ENCODE measurements around the gene DIAPH3. TPM values are rescaled to one million over a fixed set of nuclear protein-coding genes. Genes with fewer than 3 reads are reported as not detected.

Gene DIAPH3
- total RNA-seq, 6 experiments from 2014 or later: 18.4 to 38.5 (median 37.5) TPM

DNA sequence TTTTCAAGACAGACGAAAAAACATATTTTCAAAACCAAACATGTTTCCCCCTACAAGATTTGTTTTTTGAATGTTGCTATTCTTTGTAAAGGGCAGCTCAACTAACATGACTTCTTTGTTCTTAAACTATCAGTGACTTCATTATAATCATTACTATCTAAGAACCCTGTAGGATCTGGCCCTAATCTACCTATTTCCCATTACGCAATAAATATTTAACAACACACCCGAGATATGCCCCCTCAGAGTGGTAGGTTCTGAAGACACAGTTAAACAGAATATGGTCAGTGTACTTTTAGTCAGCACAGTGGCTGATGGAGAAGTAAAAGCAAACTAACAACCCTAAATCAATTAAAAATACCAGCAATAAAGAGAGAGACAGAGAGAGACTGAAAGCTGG, 186.9 kb downstream of the DIAPH3 start:
- TF ChIP-seq, protein P1, sequence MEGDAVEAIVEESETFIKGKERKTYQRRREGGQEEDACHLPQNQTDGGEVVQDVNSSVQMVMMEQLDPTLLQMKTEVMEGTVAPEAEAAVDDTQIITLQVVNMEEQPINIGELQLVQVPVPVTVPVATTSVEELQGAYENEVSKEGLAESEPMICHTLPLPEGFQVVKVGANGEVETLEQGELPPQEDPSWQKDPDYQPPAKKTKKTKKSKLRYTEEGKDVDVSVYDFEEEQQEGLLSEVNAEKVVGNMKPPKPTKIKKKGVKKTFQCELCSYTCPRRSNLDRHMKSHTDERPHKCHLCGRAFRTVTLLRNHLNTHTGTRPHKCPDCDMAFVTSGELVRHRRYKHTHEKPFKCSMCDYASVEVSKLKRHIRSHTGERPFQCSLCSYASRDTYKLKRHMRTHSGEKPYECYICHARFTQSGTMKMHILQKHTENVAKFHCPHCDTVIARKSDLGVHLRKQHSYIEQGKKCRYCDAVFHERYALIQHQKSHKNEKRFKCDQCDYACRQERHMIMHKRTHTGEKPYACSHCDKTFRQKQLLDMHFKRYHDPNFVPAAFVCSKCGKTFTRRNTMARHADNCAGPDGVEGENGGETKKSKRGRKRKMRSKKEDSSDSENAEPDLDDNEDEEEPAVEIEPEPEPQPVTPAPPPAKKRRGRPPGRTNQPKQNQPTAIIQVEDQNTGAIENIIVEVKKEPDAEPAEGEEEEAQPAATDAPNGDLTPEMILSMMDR (IDR thresholded peaks at IDR 0.05): no peak
- no peaks in the 10 kb centered on the region for H3K9me3 Mint-ChIP-seq
- no peaks in the 10 kb centered on the region; the same call in 1 of the 2 replicates for H3K36me3 Mint-ChIP-seq (ENCODE audit: low read depth)
- no peaks in the 10 kb centered on the region for H3K27me3 Mint-ChIP-seq (ENCODE audit: insufficient read depth)
- DNase-seq: no peak
- H3K4me3 Mint-ChIP-seq: no peak overlapping the region
- peaks cover 6% of the 10 kb centered on the region; the same call in 1 of the 2 replicates for H3K4me1 Mint-ChIP-seq (ENCODE audit: low read depth)
- H3K27ac Mint-ChIP-seq: no peak overlapping the region

DNA sequence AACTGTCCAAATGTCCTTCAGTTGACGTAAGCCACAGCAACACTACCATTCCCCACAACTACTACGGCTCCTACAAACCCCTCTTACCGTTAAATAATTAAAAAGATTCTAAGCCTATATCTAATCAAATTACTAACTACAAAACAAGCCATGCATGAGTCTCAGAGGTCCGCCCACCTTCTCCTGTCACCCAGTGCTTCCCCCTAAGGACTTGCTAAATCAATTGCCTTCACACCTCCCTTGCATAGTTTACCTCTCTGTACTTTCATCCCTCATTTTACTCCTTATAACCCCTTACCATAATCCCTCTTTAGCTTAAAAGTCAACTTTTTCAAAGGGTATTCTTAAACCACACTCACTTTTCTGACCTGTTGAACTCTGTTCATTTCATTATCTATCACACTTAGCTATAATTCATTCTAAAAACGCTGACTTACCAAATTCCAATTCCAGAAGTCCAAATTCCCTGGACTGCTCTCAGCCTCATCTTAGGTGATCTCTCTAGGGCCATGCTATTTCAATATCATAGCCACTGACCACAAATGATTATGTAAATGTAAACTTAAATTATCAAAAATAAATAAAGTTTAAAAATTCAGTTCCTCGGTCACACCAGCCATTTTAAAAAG, 187.8 kb downstream of the DIAPH3 start:
- no peak for DNase-seq
- Mint-ChIP-seq H3K4me1 (ENCODE audit: low read depth) (peaks cover 6% of the 10 kb centered on the region; the same call in 1 of the 2 replicates), H3K4me3 (no peak overlapping the region), H3K36me3 (ENCODE audit: low read depth) (no peaks in the 10 kb centered on the region; the same call in 1 of the 2 replicates), H3K27me3 (ENCODE audit: insufficient read depth) (no peaks in the 10 kb centered on the region), H3K27ac (no peak overlapping the region), H3K9me3 (no peaks in the 10 kb centered on the region)
- TF ChIP-seq, protein P1 (IDR thresholded peaks at IDR 0.05): no peak

DNA sequence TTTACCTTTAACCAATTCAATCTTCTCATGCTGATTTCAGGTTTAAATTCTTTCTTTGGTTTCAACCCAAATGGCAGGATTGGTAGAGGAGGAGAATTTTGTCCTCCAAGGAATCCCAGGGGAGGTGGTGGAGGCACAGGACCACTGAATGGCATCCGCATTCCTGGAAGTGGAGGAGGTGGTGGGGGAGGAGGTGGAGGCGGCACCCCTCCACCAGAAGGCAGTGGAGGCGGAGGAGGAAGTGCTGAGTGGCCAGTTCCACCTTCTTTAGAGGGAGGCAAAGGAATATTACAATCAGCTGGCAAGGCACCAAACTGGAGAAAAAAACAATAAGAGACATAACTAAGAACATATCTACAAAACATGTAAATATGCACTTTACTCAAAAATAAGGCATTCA, 192.9 kb downstream of the DIAPH3 start:
- no peak for DNase-seq
- Mint-ChIP-seq H3K9me3 (no peaks in the 10 kb centered on the region), H3K27ac (no peak overlapping the region), H3K27me3 (ENCODE audit: insufficient read depth) (no peaks in the 10 kb centered on the region), H3K36me3 (ENCODE audit: low read depth) (peaks cover 5% of the 10 kb centered on the region), H3K4me1 (ENCODE audit: low read depth) (no peaks in the 10 kb centered on the region), H3K4me3 (no peak overlapping the region)
- TF ChIP-seq, protein P1 (IDR thresholded peaks at IDR 0.05): no peak

DNA sequence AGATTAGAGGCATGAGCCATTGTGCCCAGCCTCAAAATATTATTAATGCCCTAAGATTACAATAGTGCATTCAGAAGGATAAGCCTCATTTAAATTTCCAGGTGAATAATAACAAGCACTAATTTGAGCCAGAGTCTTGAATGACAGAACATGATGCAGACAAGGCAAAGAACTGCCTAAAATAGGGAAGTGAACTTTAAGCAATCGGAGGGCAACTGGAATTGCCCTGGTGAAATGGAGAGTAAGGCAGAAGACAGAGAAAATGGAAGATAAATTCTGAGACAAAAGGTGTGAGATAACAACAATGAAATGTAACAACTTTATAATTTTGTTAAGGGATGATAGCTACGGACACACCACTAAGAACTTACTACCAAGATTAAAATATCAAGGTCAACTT, 199.9 kb downstream of the DIAPH3 start:
- DNase-seq: no peak
- Mint-ChIP-seq H3K27me3 (ENCODE audit: insufficient read depth) (peaks cover 1% of the 10 kb centered on the region; the same call in 1 of the 2 replicates), H3K4me1 (ENCODE audit: low read depth) (peaks cover 6% of the 10 kb centered on the region; the same call in 1 of the 2 replicates), H3K27ac (no peak overlapping the region), H3K4me3 (no peak overlapping the region), H3K9me3 (no peaks in the 10 kb centered on the region), H3K36me3 (ENCODE audit: low read depth) (peaks cover 10% of the 10 kb centered on the region)
- TF ChIP-seq, protein P1 (IDR thresholded peaks at IDR 0.05): no peak

DNA sequence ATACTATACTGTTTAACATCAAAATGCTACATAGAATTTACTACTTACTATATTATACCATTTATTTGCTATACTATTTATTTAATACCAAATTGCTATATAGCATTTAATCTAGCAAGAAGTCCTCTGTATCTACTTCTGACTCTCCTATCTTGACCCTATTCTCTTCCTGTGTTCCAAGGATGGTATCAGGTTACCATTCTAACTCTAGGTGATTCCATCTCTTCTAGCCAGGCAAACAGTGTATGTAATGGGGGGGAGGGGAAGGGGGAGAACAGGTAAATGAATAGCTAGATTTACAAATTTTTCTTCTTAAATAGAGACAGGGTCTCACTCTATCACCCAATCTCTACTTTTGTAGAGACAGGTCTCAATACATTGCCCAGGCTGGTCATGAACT, 200.3 kb downstream of the DIAPH3 start:
- Mint-ChIP-seq H3K4me1 (ENCODE audit: low read depth) (peaks cover 6% of the 10 kb centered on the region; the same call in 1 of the 2 replicates), H3K27ac (no peak overlapping the region), H3K4me3 (no peak overlapping the region), H3K36me3 (ENCODE audit: low read depth) (peaks cover 10% of the 10 kb centered on the region), H3K9me3 (no peaks in the 10 kb centered on the region), H3K27me3 (ENCODE audit: insufficient read depth) (peaks cover 1% of the 10 kb centered on the region; the same call in 1 of the 2 replicates)
- no peak for DNase-seq
- TF ChIP-seq, protein P1 (IDR thresholded peaks at IDR 0.05): no peak

All from HFFc6 (cell line).